Kidney (tissue), 14 donors: ENCODE data around the gene DTNBP1. TPM values are rescaled to one million over a fixed set of nuclear protein-coding genes. Genes with fewer than 3 reads are reported as not detected.
A peak's percentile ranks its signal among the peaks of the same experiment; 100 is the strongest.

Experiments used
- DNase-seq, 5 donors: peaks; one replicate each; pipeline ENCODE4 v3.0.0-alpha.2; 2013 to 2020
- FAIRE-seq: peaks from 2 replicates; lab custom pipeline; 2012; peaks lifted over from hg19 to GRCh38; lab: Jason Lieb, UNC
- H3K27ac ChIP-seq, 2 donors: one replicate each; pipeline ENCODE4 v1.7.0; 2013; ENCODE audit warnings: low read depth in 2 of 2, low read length in 2 of 2, inconsistent platforms in 1 of 2
- H3K27me3 ChIP-seq: one replicate; pipeline ENCODE4 v1.7.1; 2013; ENCODE audit warnings: low read length, inconsistent platforms; ENCODE audit not compliant: control insufficient read depth, insufficient read depth
- H3K36me3 ChIP-seq, 3 donors: one replicate each; pipeline versions ENCODE4 v1.7.0 to v1.7.1; 2013; ENCODE audit warnings: low read length in 3 of 3, control low read depth in 1 of 3, inconsistent platforms in 1 of 3; ENCODE audit not compliant: insufficient read depth in 3 of 3, control insufficient read depth in 2 of 3
- H3K4me1 ChIP-seq, 3 donors: one replicate each; pipeline versions ENCODE4 v1.7.0 to v1.7.1; 2013; ENCODE audit warnings: low read length in 3 of 3, inconsistent platforms in 1 of 3, low read depth in 1 of 3; ENCODE audit not compliant: control insufficient read depth in 2 of 3, insufficient read depth in 2 of 3
- H3K4me3 ChIP-seq, 3 donors: one replicate each; pipeline versions ENCODE4 v1.7.0 to v1.8.1; 2013; ENCODE audit warnings: low read length in 3 of 3, control low read depth in 1 of 3, inconsistent platforms in 1 of 3
- H3K9ac ChIP-seq, 3 donors: one replicate each; pipeline versions ENCODE4 v1.7.0 to v1.7.1; 2013; ENCODE audit warnings: low read length in 3 of 3, control low read depth in 1 of 3, inconsistent platforms in 1 of 3
- H3K9me3 ChIP-seq, 3 donors: one replicate each; pipeline versions ENCODE4 v1.7.0 to v1.7.1; 2013; ENCODE audit warnings: low read length in 3 of 3, control low read depth in 1 of 3, inconsistent platforms in 1 of 3; ENCODE audit not compliant: control insufficient read depth in 2 of 3, insufficient read depth in 1 of 3
- intact Hi-C: fragments of 100-400 bp; cut with DNase I; formaldehyde crosslinking; loops from one replicate; pipeline ENCODE4 v1.11.1; 2022
- polyA plus RNA-seq: library from polyadenylated mRNA; stranded (reverse); fragments of 350-450 nt; fragmentation: Illumina TruSeq; extraction: RNeasy Lipid Tissue Mini Kit (QIAGEN cat#74804); gene quantifications from one replicate; pipeline ENCODE4 v1.2.3, GENCODE V29; 2014; ENCODE audit warnings: low read depth, low replicate concordance; ENCODE audit not compliant: insufficient read depth
- total RNA-seq: library from RNA; stranded (reverse); fragmentation: NEBNext Ultra II Directional; extraction: Animal tissue kit (Norgen Biotek cat#: 25700); gene quantifications from one replicate; pipeline ENCODE4 v1.2.1, GENCODE V29; 2021
- TF ChIP-seq, protein P1 (sequence below): IDR thresholded peaks from 3 replicates; pipeline ENCODE4 v1.5.1; 2012; ENCODE audit warnings: mild to moderate bottlenecking, moderate library complexity, borderline replicate concordance; ENCODE audit not compliant: insufficient read depth; ENCODE audit errors: extremely low read depth
- donor health status: control.
- donor health status: control.
- donor health status: control.
- donor health status: control.
- donor health status: control.
- donor health status: DM: yes; HTN: yes; CAD: no.
- donor health status: Normal renal cell carcinoma (clear cell type).

DTNBP1 gene
- total and polyA plus RNA-seq, 2 donors from 2014 or later, result 25.2 to 36.2 TPM

- FAIRE-seq (no peak), DNase-seq (peak in 2 of 5 donors; percentile 27 to 51)
- no peak overlapping the region for H3K4me3 ChIP-seq
- H3K36me3 ChIP-seq, result no peaks in the 10 kb centered on the region
- H3K27me3 ChIP-seq, result no peaks in the 10 kb centered on the region
- peaks cover 0 to 5% (median 5%) of the 10 kb centered on the region in 3 donors for H3K4me1 ChIP-seq
- TF ChIP-seq, protein P1, sequence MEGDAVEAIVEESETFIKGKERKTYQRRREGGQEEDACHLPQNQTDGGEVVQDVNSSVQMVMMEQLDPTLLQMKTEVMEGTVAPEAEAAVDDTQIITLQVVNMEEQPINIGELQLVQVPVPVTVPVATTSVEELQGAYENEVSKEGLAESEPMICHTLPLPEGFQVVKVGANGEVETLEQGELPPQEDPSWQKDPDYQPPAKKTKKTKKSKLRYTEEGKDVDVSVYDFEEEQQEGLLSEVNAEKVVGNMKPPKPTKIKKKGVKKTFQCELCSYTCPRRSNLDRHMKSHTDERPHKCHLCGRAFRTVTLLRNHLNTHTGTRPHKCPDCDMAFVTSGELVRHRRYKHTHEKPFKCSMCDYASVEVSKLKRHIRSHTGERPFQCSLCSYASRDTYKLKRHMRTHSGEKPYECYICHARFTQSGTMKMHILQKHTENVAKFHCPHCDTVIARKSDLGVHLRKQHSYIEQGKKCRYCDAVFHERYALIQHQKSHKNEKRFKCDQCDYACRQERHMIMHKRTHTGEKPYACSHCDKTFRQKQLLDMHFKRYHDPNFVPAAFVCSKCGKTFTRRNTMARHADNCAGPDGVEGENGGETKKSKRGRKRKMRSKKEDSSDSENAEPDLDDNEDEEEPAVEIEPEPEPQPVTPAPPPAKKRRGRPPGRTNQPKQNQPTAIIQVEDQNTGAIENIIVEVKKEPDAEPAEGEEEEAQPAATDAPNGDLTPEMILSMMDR, result no peak
- intact Hi-C loops, result no loop called here
- no peak overlapping the region for H3K9ac ChIP-seq
- no peak overlapping the region for H3K27ac ChIP-seq
- no peaks in the 10 kb centered on the region for H3K9me3 ChIP-seq
These were observed 87.3 kb downstream of the DTNBP1 start for GRCh38 chr6:15575357-15576033.

DNA sequence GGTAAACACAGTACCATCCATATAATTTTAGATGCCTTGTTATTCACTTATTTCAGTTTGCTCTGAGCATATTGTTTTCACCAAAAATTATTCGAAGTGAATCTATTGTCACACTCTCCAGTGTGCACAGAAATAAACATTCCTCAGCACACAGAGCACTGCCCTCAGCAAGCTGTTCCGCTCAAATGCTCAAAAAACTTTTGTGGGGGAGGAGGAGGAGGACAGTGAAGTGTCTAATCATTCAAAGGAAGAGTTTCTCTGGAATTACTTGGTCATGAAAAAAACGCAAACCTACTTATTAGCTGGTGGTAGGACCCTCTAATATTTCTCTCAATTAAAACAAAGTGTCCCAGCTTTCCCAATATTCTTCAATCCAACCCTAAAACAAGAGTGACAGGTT, 88.3 kb downstream of the DTNBP1 start:
- TF ChIP-seq, protein P1, result no peak
- H3K27ac ChIP-seq, result no peak overlapping the region
- FAIRE-seq (no peak), DNase-seq (peak in 4 of 5 donors; percentile 44 to 89 (median 70))
- H3K9me3 ChIP-seq, result no peaks in the 10 kb centered on the region
- no peaks in the 10 kb centered on the region for H3K36me3 ChIP-seq
- peaks cover 3 to 5% (median 5%) of the 10 kb centered on the region in 3 donors for H3K4me1 ChIP-seq
- no peak overlapping the region for H3K9ac ChIP-seq
- intact Hi-C loops, result no loop called here
- H3K4me3 ChIP-seq, result peak overlapping the region in 1 of 3 donors; percentile 2
- no peaks in the 10 kb centered on the region for H3K27me3 ChIP-seq

GRCh38 chr6:15574023-15574422, 88.8 kb downstream of the DTNBP1 start:
- Histone ChIP-seq H3K27ac (no peak overlapping the region), H3K4me3 (peak overlapping the region in 1 of 3 donors; percentile 2), H3K9me3 (no peaks in the 10 kb centered on the region), H3K9ac (no peak overlapping the region), H3K27me3 (no peaks in the 10 kb centered on the region), H3K36me3 (no peaks in the 10 kb centered on the region), H3K4me1 (peaks cover 5% of the 10 kb centered on the region in 3 donors)
- intact Hi-C loops, result no loop called here
- FAIRE-seq (no peak), DNase-seq (no peak)
- TF ChIP-seq, protein P1, result no peak
